H9 (cell line): ENCODE results near the gene RERE. TPM values are rescaled to one million over a fixed set of nuclear protein-coding genes. Genes with fewer than 3 reads are reported as not detected.

ENCODE experiments used
- DNase-seq: peaks from one replicate; pipeline ENCODE4 v3.0.0-alpha.2; 2017
- H2AFZ ChIP-seq: one replicate; pipeline ENCODE4 v1.6.1; 2013; ENCODE audit warnings: mild to moderate bottlenecking, low read length, control low read depth, moderate library complexity
- H2AK5ac ChIP-seq: 2 replicates; pipeline ENCODE4 v1.6.1; 2013; ENCODE audit warnings: low read length, control low read depth, mixed read lengths; ENCODE audit not compliant: insufficient read length
- H2BK120ac ChIP-seq: one replicate; pipeline ENCODE4 v1.6.1; 2013; ENCODE audit warnings: low read depth, mild to moderate bottlenecking, low read length, control low read depth, inconsistent platforms; ENCODE audit not compliant: poor library complexity, severe bottlenecking
- H2BK12ac ChIP-seq: 2 replicates; pipeline ENCODE4 v1.6.1; 2013; ENCODE audit warnings: low read length, control low read depth, mixed read lengths, low read depth; ENCODE audit not compliant: insufficient read length
- H2BK15ac ChIP-seq: 2 replicates; pipeline ENCODE4 v1.6.1; 2013; ENCODE audit warnings: low read depth, low read length, control low read depth
- H2BK20ac ChIP-seq: one replicate; pipeline ENCODE4 v1.6.1; 2013; ENCODE audit warnings: low read depth, mild to moderate bottlenecking, low read length, control low read depth, inconsistent platforms; ENCODE audit not compliant: poor library complexity, severe bottlenecking
- H2BK5ac ChIP-seq: 2 replicates; pipeline ENCODE4 v1.6.1; 2013; ENCODE audit warnings: low read length, control low read depth, mixed read lengths; ENCODE audit not compliant: insufficient read length
- H3K14ac ChIP-seq: 2 replicates; pipeline ENCODE4 v1.6.1; 2013; ENCODE audit warnings: low read length, control low read depth; ENCODE audit not compliant: insufficient read depth
- H3K18ac ChIP-seq: 2 replicates; pipeline ENCODE4 v1.6.1; 2013; ENCODE audit warnings: low read depth, mild to moderate bottlenecking, mixed read lengths, low read length, control low read depth; ENCODE audit not compliant: insufficient read length
- H3K23ac ChIP-seq: 2 replicates; pipeline ENCODE4 v1.6.1; 2013; ENCODE audit warnings: low read length, control low read depth, mixed read lengths, low read depth; ENCODE audit not compliant: insufficient read length
- H3K23me2 ChIP-seq: 2 replicates; pipeline ENCODE4 v1.6.1; 2013; ENCODE audit warnings: low read depth, mild to moderate bottlenecking, mixed read lengths, low read length, control low read depth; ENCODE audit not compliant: insufficient read length, poor library complexity, severe bottlenecking
- H3K27ac ChIP-seq: 2 replicates; pipeline ENCODE4 v1.5.1; 2013; ENCODE audit warnings: low read length, control low read depth, mixed read lengths, low read depth; ENCODE audit not compliant: insufficient read length
- H3K27me3 ChIP-seq: 2 replicates; pipeline ENCODE4 v1.6.1; 2013; ENCODE audit warnings: low read length, control low read depth, inconsistent platforms; ENCODE audit not compliant: insufficient read depth
- H3K4ac ChIP-seq: 2 replicates; pipeline ENCODE4 v1.6.1; 2013; ENCODE audit warnings: low read depth, mild to moderate bottlenecking, control low read depth, inconsistent platforms, low read length, moderate library complexity
- H3K4me1 ChIP-seq: 2 replicates; pipeline ENCODE4 v1.6.1; 2013; ENCODE audit warnings: low read length, control low read depth, inconsistent platforms; ENCODE audit not compliant: insufficient read depth
- H3K4me2 ChIP-seq: 2 replicates; pipeline ENCODE4 v1.6.1; 2013; ENCODE audit warnings: low read length, control low read depth, mixed read lengths; ENCODE audit not compliant: insufficient read length, insufficient read depth
- H3K56ac ChIP-seq: 2 replicates; pipeline ENCODE4 v1.6.1; 2013; ENCODE audit warnings: low read depth, mild to moderate bottlenecking, mixed read lengths, low read length, control low read depth; ENCODE audit not compliant: insufficient read length
- H3K79me1 ChIP-seq: 2 replicates; pipeline ENCODE4 v1.6.1; 2013; ENCODE audit warnings: low read depth, mild to moderate bottlenecking, moderate library complexity, low read length, control low read depth, inconsistent platforms; ENCODE audit not compliant: insufficient read depth, poor library complexity, severe bottlenecking
- H3K79me2 ChIP-seq: 2 replicates; pipeline ENCODE4 v1.6.1; 2013; ENCODE audit warnings: low read length, control low read depth, inconsistent platforms; ENCODE audit not compliant: insufficient read depth
- H3K9ac ChIP-seq: 2 replicates; pipeline ENCODE4 v1.6.1; 2013; ENCODE audit warnings: low read length, control low read depth, mixed read lengths; ENCODE audit not compliant: insufficient read length; ENCODE audit errors: extremely low read depth
- H3K9me3 ChIP-seq: one replicate; pipeline ENCODE4 v1.6.1; 2013; ENCODE audit warnings: low read depth, low read length, inconsistent platforms; ENCODE audit not compliant: control insufficient read depth
- H3T11ph ChIP-seq: one replicate; pipeline ENCODE4 v1.6.1; 2013; ENCODE audit warnings: mild to moderate bottlenecking, low read length, control low read depth, inconsistent platforms
- H4K20me1 ChIP-seq: one replicate; pipeline ENCODE4 v1.6.1; 2013; ENCODE audit not compliant: control insufficient read depth, insufficient read length, insufficient read depth
- H4K5ac ChIP-seq: 2 replicates; pipeline ENCODE4 v1.6.1; 2013; ENCODE audit warnings: low read depth, mild to moderate bottlenecking, mixed read lengths, low read length, control low read depth; ENCODE audit not compliant: insufficient read length
- H4K8ac ChIP-seq: replicated peaks from 2 replicates; pipeline ENCODE4 v1.6.1; 2013; ENCODE audit warnings: low read length, control low read depth, mixed read lengths, low read depth; ENCODE audit not compliant: insufficient read length
- H4K91ac ChIP-seq: 2 replicates; pipeline ENCODE4 v1.6.1; 2013; ENCODE audit warnings: low read depth, mild to moderate bottlenecking, moderate library complexity, mixed read lengths, low read length, control low read depth; ENCODE audit not compliant: insufficient read length
- H3K27ac Mint-ChIP-seq, 3 experiments: 2 replicates in 2 of 3; 3 replicates in 1 of 3; pipeline ENCODE4 v1.8.0; 2020 to 2021; ENCODE audit warnings: mixed read lengths in 3 of 3, mild to moderate bottlenecking in 1 of 3, moderate library complexity in 1 of 3
- H3K27me3 Mint-ChIP-seq: 2 replicates; pipeline ENCODE4 v1.8.0; 2021; ENCODE audit warnings: low read depth, mild to moderate bottlenecking, moderate library complexity, mixed read lengths
- H3K36me3 Mint-ChIP-seq, 3 experiments: 2 replicates in 2 of 3; 3 replicates in 1 of 3; pipeline ENCODE4 v1.8.0; 2020 to 2021; ENCODE audit warnings: low read depth in 3 of 3, mixed read lengths in 3 of 3; ENCODE audit not compliant: insufficient read depth in 1 of 3
- H3K4me1 Mint-ChIP-seq, 2 experiments: 2 replicates each; pipeline ENCODE4 v1.8.0; 2020; ENCODE audit warnings: mixed read lengths in 2 of 2
- H3K4me3 Mint-ChIP-seq, 2 experiments: 2 replicates in 1 of 2; 3 replicates in 1 of 2; pipeline ENCODE4 v1.8.0; 2020 to 2021; ENCODE audit warnings: mild to moderate bottlenecking in 2 of 2, mixed read lengths in 2 of 2, moderate library complexity in 1 of 2
- H3K9me3 Mint-ChIP-seq, 2 experiments: 2 replicates in 1 of 2; 3 replicates in 1 of 2; pipeline ENCODE4 v1.8.0; 2020; ENCODE audit warnings: mild to moderate bottlenecking in 2 of 2, mixed read lengths in 2 of 2, moderate library complexity in 1 of 2
- WGBS: extraction: QIAGEN DNeasy Blood & Tissue Kit; methylation state at CpG from one replicate; pipeline ENCODE4 v1.1.7; 2013; ENCODE audit warnings: missing lambda C conversion rate, low lambda C conversion rate, mixed read lengths; ENCODE audit not compliant: insufficient read length; ENCODE audit errors: extremely low coverage; 5-methylcytosine and 5-hydroxymethylcytosine counted together
- total RNA-seq: library from RNA; stranded (reverse); gene quantifications from 2 replicates; pipeline ENCODE4 v1.2.1, GENCODE V29; 2021
- TF ChIP-seq, protein P1 (sequence below): fragments of 200-600 bp; sonication (generic); conservative IDR thresholded peaks from 3 replicates; pipeline ENCODE4 v1.8.0; 2021; ENCODE audit warnings: antibody characterized with exemption, mild to moderate bottlenecking

The RERE gene
- total RNA-seq, 1 experiment from 2014 or later, result 103 TPM

DNA sequence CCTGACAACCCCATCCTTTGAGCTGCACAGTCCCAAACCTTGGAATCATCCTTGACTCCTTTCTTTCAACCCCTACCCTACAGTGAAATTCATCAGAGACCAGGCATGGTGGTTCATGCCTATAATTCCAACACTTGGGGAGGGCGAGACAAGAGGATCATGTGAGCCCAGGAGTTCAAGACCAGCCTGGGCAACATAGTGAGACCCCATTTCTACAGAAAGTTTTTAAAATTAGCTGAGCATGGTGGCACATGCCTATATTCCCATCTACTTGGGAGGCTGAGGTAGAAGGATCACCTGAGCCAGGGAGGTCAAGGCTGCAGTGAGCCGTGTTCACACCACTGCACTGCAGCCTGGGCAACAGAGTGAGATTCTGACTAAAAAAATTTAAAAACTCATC, 34.5 kb downstream of the RERE start:
- no peak overlapping the region for H2BK5ac ChIP-seq
- no peak overlapping the region for H3K18ac ChIP-seq
- H3K27ac Mint-ChIP-seq, result no peak overlapping the region
- DNase-seq, result no peak
- no peak overlapping the region for H4K5ac ChIP-seq
- no peak overlapping the region for H2BK20ac ChIP-seq
- no peak overlapping the region for H2AK5ac ChIP-seq
- H3K27me3 ChIP-seq, result no peaks in the 10 kb centered on the region
- H3K56ac ChIP-seq, result no peak overlapping the region
- no peak overlapping the region for H3K27ac ChIP-seq
- H3K14ac ChIP-seq, result no peak overlapping the region
- no CpG with 5 or more reads among the region's 2 CpGs for WGBS
- H3K9ac ChIP-seq, result no peak overlapping the region
- H3K4me3 Mint-ChIP-seq, result no peak overlapping the region
- no peaks in the 10 kb centered on the region for H4K20me1 ChIP-seq
- H4K91ac ChIP-seq, result no peak overlapping the region
- peaks cover 1% of the 10 kb centered on the region; the same call in 1 of the 2 replicates for H3K79me2 ChIP-seq
- no peak overlapping the region for H2BK12ac ChIP-seq
- no peaks in the 10 kb centered on the region; the same call in 1 of the 2 replicates for H3K4me1 ChIP-seq
- peaks cover 10% of the 10 kb centered on the region for H3K79me1 ChIP-seq
- TF ChIP-seq, protein P1, sequence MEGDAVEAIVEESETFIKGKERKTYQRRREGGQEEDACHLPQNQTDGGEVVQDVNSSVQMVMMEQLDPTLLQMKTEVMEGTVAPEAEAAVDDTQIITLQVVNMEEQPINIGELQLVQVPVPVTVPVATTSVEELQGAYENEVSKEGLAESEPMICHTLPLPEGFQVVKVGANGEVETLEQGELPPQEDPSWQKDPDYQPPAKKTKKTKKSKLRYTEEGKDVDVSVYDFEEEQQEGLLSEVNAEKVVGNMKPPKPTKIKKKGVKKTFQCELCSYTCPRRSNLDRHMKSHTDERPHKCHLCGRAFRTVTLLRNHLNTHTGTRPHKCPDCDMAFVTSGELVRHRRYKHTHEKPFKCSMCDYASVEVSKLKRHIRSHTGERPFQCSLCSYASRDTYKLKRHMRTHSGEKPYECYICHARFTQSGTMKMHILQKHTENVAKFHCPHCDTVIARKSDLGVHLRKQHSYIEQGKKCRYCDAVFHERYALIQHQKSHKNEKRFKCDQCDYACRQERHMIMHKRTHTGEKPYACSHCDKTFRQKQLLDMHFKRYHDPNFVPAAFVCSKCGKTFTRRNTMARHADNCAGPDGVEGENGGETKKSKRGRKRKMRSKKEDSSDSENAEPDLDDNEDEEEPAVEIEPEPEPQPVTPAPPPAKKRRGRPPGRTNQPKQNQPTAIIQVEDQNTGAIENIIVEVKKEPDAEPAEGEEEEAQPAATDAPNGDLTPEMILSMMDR, result no peak
- no peaks in the 10 kb centered on the region for H3K23me2 ChIP-seq
- no peak overlapping the region for H2AFZ ChIP-seq
- no peak overlapping the region for H2BK15ac ChIP-seq
- H3T11ph ChIP-seq, result no peak overlapping the region
- no peaks in the 10 kb centered on the region for H3K27me3 Mint-ChIP-seq
- no peaks in the 10 kb centered on the region for H3K9me3 ChIP-seq
- H2BK120ac ChIP-seq, result no peak overlapping the region
- no peak overlapping the region for H3K23ac ChIP-seq
- no peaks in the 10 kb centered on the region for H3K9me3 Mint-ChIP-seq
- H3K36me3 Mint-ChIP-seq, result 0 out of 7 replicates have a peak, but pooled peaks cover 0 to 5% (median 0%) of the 10 kb centered on the region in 3 experiments
- peaks cover 36 to 43% of the 10 kb centered on the region in 2 experiments for H3K4me1 Mint-ChIP-seq
- H4K8ac ChIP-seq, result no peak overlapping the region
- no peak overlapping the region for H3K4me2 ChIP-seq
- H3K4ac ChIP-seq, result no peak overlapping the region
